IgD-negative memory B cell (primary cell): ENCODE results near the gene LCLAT1. TPM values are rescaled to one million over a fixed set of nuclear protein-coding genes. Genes with fewer than 3 reads are reported as not detected.
A peak's percentile ranks its signal among the peaks of the same experiment; 100 is the strongest.

Experiments used
- H3K27ac Mint-ChIP-seq, 3 donors: one replicate each; pipeline ENCODE4 v1.8.0; 2020 to 2022; ENCODE audit warnings: mild to moderate bottlenecking in 3 of 3, mixed read lengths in 3 of 3, moderate library complexity in 1 of 3
- H3K27me3 Mint-ChIP-seq: one replicate; pipeline ENCODE4 v1.8.0; 2021; ENCODE audit warnings: mixed read lengths
- H3K36me3 Mint-ChIP-seq: one replicate; pipeline ENCODE4 v1.8.0; 2020; ENCODE audit warnings: mild to moderate bottlenecking, mixed read lengths
- H3K4me1 Mint-ChIP-seq, 3 donors: one replicate each; pipeline ENCODE4 v1.8.0; 2020 to 2022; ENCODE audit warnings: mixed read lengths in 3 of 3, mild to moderate bottlenecking in 1 of 3
- H3K4me3 Mint-ChIP-seq, 4 donors: one replicate each; pipeline ENCODE4 v1.8.0; 2020 to 2022; ENCODE audit warnings: mild to moderate bottlenecking in 4 of 4, mixed read lengths in 4 of 4, moderate library complexity in 3 of 4
- H3K9me3 Mint-ChIP-seq, 3 donors: one replicate each; pipeline ENCODE4 v1.8.0; 2020 to 2021; ENCODE audit warnings: mixed read lengths in 3 of 3, mild to moderate bottlenecking in 1 of 3
- polyA plus RNA-seq: library from polyadenylated mRNA; unstranded; fragments of 300-500 nt; fragmentation: Illumina TruSeq; gene quantifications from one replicate; pipeline ENCODE4 v1.2.3, GENCODE V29; 2021

The LCLAT1 gene
- polyA plus RNA-seq, result 14.3 TPM

DNA sequence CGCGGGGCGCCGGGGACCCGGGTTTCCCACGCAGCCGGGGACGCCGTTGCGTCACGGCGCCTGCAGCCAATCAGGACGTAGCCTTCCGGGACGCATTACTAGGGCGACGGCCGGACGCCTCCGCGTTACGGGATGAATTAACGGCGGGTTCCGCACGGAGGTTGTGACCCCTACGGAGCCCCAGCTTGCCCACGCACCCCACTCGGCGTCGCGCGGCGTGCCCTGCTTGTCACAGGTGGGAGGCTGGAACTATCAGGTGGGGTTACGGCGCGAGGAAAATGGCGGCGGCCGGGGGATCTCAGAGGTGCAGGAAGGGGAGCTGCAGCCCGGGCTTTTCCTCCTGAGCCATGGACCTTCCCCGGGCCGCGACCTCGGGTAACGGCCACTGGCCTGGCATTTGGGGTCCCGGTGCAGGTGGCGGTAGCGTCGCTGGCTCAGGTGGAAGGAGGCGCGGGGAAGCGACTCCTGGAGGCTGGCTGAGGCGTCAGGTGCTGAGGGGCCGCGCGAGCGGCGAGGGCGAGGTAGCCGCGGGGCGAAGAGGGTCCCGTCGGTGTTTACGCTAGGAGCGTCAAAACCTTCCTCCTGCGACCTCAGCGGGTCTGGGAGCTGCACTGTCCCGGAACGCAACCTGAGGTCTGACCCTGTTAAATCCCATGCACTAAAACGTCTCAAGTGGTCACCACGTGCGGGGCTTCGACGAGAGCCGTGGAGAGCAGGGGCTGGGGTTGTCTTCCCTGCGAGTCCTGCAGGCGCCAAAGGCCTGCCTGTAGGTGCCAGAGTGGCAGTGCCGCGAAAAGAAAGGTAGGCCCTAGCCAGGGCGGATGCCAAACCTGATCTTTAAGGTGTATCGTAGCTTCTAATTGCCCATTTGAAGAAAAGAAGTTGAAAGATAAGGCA is at the start of gene LCLAT1:
Gene LCLAT1 (plus strand): TSS at position 98 of the 897 bp plus-strand sequence. CDS start 78,345 bp downstream, outside the sequence.
- Mint-ChIP-seq H3K4me1 (peaks cover 10 to 27% (median 23%) of the 10 kb centered on the region in 3 donors), H3K27me3 (no peaks in the 10 kb centered on the region), H3K27ac (peak within 1 kb of the TSS; percentile 74 to 96 (median 91)), H3K36me3 (no peaks in the 10 kb centered on the region), H3K4me3 (peak within 1 kb of the TSS; percentile 91 to 100 (median 98)), H3K9me3 (no peaks in the 10 kb centered on the region)

DNA sequence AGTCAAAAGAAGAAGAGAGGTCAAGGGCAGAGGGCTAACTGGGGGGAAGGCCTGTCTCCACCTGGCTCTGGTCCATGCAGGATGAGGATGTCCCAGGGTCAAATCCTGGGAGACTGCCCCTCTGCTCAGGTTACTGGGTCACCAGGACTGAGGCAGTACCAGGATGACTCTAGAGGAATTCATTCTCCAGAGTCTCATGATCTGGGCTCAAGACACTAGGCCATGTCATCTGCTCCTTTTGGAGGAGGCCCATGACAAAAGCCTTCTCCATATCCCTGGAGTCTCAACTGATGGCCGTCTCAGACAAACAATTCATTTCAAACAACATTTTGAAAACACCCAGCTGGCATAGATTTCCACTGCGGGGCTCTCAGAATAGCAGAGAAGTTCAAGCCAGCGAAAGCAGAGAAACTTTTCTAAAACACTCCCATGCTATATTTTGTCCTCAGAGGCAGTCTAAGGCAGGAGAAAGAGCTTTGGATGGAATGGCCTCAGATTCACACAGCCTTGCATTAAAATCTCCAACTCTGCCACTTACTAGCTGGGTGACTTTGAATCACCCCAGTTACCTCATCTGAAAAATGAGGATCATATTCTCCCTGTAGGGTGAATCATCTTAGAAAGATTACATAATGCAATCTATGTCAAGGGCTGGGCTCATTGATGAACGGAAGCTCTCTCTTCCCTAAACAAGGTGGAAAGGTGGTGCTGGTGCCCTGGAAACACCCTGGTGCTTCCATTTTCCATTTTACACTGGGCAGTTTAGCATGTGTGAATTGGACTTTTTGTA is 48.8 kb upstream of the LCLAT1 start:
- H3K9me3 Mint-ChIP-seq, result no peaks in the 10 kb centered on the region
- no peak overlapping the region for H3K27ac Mint-ChIP-seq
- peaks cover 0 to 1% (median 0%) of the 10 kb centered on the region in 3 donors for H3K4me1 Mint-ChIP-seq

DNA sequence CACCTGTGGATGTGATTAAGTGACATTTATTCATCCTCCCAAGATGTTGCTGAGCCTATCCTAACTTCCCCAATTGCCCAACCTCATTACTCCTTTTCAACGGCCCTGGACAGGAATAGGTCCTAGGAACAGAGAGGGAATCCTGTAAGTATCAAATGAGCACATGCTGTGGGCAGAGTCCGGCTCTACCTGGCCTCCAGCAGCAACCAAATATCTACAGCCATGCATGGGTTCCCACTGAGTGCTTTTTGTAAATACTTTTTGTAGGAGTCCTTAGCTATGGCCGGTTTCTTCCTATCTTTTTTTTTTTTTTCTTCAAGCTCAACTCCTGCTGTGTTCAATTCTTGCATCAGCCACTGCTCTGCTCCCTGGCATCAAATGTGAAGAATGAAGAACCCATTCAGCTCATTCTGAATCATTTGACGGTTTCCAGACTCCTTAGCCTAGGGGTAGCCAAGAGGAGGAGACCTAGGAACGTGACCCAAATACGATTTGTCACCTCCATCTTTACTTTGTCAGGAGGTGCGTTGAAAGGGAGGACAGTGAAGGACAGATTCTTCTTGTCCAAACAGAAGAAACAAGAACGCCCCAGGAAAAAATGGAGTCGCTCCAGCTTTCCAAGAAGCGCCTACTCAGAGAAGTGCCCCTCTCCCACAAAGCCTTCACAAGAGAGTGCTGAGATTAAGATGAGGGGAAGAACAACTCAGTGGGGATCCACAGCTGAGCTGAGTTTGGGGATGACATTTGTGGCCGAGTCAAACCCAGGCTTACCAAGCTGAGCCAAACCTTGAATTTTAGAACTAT is 46.7 kb upstream of the LCLAT1 start:
- Mint-ChIP-seq H3K27me3 (peaks cover 1% of the 10 kb centered on the region), H3K27ac (no peak overlapping the region), H3K36me3 (peaks cover 1% of the 10 kb centered on the region)

More for the DNA sequence above, 48.8 kb upstream of the LCLAT1 start:
- no peak overlapping the region for H3K4me3 Mint-ChIP-seq
- peaks cover 1% of the 10 kb centered on the region for H3K27me3 Mint-ChIP-seq
- H3K36me3 Mint-ChIP-seq, result peaks cover 1% of the 10 kb centered on the region

DNA sequence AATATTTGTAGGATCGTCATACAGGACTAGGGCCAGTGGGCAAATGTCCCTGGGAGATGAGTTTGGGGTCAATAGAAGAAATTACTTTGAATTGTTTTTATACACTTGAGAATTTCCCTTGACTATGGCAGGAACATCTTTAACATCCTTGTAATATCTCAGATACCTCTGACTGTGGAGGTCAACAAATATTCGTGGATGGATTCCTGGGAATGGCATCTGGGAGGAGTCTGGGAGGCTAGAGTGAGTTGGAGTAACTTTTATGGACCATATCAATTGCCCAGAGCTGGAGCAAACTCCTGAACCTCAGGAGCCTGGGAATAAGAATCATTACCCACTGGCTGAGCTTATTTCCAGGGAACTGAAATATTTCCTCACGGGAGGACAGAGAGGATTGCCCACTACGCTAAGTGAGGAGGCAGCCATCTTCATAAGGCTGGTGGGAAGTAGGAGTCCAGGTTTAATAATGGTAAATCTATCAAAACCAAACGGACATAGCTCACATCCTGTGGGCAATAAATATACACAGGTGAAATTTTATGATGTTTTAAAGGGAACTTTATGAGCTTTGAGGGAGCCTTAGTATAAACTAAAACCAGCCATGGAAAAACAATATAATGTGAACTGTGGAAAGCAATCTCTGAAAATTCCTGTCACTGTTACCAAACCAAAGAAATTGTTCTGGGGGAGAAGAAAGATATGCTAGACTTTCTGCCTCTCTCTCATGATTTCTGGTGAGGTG is 44.4 kb upstream of the LCLAT1 start:
- Mint-ChIP-seq H3K9me3 (no peaks in the 10 kb centered on the region), H3K27me3 (peaks cover 1% of the 10 kb centered on the region), H3K27ac (no peak overlapping the region), H3K4me3 (no peak overlapping the region), H3K36me3 (peaks cover 6% of the 10 kb centered on the region), H3K4me1 (peaks cover 0 to 3% (median 2%) of the 10 kb centered on the region in 3 donors)

More for the DNA sequence above, 46.7 kb upstream of the LCLAT1 start:
- peaks cover 0 to 3% (median 2%) of the 10 kb centered on the region in 3 donors for H3K4me1 Mint-ChIP-seq
- H3K9me3 Mint-ChIP-seq, result no peaks in the 10 kb centered on the region
- no peak overlapping the region for H3K4me3 Mint-ChIP-seq

DNA sequence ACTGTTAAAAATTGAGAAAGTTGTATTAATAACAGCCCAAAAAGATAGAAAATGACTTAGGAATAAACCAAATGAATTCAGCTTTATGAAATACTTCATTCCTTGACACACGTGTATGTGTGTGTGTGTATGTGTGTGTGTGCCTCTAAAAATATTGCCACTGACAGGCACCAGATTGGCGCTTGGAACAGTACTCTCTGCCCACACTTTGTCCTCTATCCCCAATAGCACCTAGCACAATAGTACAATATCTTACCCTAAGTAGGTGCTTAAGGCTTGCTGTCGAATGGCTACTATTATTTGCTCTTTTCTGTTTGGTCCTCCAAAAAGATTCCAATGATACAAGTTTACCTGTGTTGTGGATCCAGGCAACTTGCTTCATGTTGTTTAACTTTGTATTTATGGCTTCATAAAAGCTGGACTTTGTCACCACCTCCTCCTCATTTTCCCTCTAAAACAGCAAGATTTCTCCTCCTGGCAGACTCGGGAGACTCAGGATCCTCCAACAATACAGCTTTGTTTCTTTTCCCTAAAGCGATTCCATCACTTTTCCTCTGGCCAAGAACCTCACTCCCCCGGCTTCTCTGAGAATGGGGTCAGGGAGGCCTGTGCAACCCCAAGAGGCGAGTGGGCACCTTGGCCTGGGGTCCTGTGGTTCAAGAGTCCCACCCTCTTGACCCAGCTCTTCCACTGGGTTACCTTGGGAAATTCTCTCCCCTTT is 43.3 kb upstream of the LCLAT1 start:
- H3K27me3 Mint-ChIP-seq, result peaks cover 1% of the 10 kb centered on the region
- H3K4me3 Mint-ChIP-seq, result peak overlapping the region in 1 of 4 donors; percentile 35
- no peak overlapping the region for H3K27ac Mint-ChIP-seq
- peaks cover 0 to 3% (median 2%) of the 10 kb centered on the region in 3 donors for H3K4me1 Mint-ChIP-seq
- H3K36me3 Mint-ChIP-seq, result peaks cover 5% of the 10 kb centered on the region
- H3K9me3 Mint-ChIP-seq, result no peaks in the 10 kb centered on the region

DNA sequence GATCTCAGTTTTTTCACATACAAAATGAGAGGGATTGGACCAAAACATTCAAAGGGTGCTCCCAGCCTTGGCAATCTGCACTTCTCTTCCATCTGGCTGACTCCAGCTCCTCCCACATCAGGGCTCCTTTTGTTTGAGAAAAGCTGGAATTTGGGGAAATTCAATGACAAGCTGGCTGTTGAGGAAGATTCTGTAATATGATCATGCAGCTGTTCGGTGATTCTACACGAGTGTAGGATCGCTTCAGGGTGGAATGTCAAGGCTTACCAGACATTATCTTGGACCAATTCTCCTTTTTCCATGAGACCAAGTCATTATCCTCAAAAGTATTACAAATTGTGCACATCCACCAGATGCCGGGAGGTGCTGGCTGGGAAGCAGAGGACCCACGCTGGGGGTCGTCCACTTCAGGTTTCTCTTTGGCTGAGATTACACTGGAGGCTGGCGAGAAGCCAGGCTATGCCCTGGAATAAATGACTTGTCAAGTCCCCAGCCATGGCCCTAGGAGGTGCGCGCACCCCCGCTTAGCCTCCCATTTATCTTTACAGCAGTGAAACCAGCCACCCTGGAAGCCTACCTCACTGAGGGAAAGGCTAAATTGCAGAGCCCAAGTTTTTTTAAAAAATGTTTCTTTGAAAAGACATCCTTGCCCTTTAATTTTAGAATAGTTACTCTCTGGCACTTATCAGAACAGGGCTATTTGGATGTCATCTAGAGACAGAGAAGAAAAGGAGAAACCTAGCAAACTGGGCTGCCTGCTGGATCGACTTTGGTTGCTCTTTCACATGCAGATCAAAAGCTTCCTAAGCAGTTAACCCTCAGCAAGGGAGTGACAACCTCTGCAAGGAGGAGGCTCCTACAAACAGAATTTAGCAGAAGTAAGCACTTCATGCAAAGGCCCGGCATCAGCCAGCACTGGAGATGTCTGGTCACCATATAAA is 42.5 kb upstream of the LCLAT1 start:
- H3K4me3 Mint-ChIP-seq, result no peak overlapping the region
- no peak overlapping the region for H3K27ac Mint-ChIP-seq
- peaks cover 1% of the 10 kb centered on the region for H3K27me3 Mint-ChIP-seq
- peaks cover 5% of the 10 kb centered on the region for H3K36me3 Mint-ChIP-seq
- H3K4me1 Mint-ChIP-seq, result peaks cover 0 to 3% (median 2%) of the 10 kb centered on the region in 3 donors
- no peaks in the 10 kb centered on the region for H3K9me3 Mint-ChIP-seq

DNA sequence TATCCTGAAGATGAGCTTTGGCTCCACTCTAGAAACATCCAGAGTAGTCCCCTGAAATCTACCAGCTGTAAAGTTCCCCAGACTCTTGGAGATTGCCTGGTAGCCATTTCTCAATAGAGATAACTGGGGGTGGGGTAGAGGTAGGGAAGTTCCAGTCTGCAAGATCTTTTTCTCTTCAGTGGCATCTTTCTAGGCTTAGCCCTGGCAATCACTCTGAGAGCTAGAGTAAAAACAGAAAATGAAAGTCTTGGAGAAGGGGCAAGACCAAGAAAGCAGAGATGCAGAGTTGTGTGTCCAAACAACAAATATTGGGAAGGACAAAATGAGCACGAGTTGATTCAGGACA is 41.8 kb upstream of the LCLAT1 start:
- Mint-ChIP-seq H3K4me3 (no peak overlapping the region), H3K27ac (peak overlapping the region in 1 of 3 donors; percentile 24), H3K4me1 (peaks cover 0 to 3% (median 2%) of the 10 kb centered on the region in 3 donors)

DNA sequence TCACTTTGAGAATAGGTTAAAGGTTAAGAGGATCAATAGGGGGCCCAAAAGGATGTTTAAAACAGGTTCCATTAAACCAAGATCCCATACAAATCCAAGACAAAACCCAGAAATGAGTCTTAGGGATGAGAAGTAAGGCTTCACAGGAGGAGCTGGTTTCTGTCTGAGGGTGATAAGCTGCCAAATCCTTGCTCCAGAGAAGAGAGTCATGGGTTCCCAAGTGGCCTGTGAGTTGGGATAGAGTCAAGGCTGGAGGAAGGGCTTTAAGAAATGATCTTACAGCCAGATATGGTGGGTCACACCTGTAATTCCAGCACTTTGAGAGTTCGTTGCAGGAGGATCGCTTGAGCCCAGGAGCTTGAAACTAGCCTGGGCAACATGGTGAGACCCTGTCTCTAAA is 40.2 kb upstream of the LCLAT1 start:
- Mint-ChIP-seq H3K36me3 (peaks cover 5% of the 10 kb centered on the region), H3K4me1 (peaks cover 3 to 8% (median 4%) of the 10 kb centered on the region in 3 donors), H3K9me3 (no peaks in the 10 kb centered on the region), H3K27me3 (peaks cover under 1% of the 10 kb centered on the region), H3K27ac (no peak overlapping the region), H3K4me3 (no peak overlapping the region)

More for the DNA sequence above, 41.8 kb upstream of the LCLAT1 start:
- H3K27me3 Mint-ChIP-seq, result peaks cover 1% of the 10 kb centered on the region
- H3K36me3 Mint-ChIP-seq, result peaks cover 5% of the 10 kb centered on the region
- no peaks in the 10 kb centered on the region for H3K9me3 Mint-ChIP-seq

DNA sequence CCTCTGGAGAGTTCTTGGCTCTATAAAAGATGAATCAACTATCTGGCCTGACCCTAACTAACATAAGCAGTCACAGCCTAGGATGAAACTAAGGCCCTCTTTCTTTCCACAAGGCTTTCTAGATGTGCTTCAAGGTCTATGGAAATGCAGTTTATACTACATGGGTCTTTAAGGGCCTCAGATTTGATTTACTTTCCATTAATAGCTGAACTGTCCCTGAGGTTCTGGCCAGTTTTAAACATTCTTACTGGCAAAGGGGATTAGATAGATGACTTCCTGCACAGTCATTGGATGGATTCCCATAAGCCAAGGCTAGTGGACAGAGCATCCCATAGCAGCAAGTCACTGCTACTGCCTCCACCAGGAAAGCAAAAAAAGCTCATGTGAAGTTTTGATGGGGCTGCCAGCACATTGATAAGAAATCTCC is 38.1 kb upstream of the LCLAT1 start:
- no peaks in the 10 kb centered on the region for H3K27me3 Mint-ChIP-seq
- H3K27ac Mint-ChIP-seq, result peak overlapping the region in 1 of 3 donors; percentile 35
- peaks cover 2 to 7% (median 4%) of the 10 kb centered on the region in 3 donors for H3K4me1 Mint-ChIP-seq
- no peak overlapping the region for H3K4me3 Mint-ChIP-seq
- H3K9me3 Mint-ChIP-seq, result no peaks in the 10 kb centered on the region
- peaks cover 5% of the 10 kb centered on the region for H3K36me3 Mint-ChIP-seq

DNA sequence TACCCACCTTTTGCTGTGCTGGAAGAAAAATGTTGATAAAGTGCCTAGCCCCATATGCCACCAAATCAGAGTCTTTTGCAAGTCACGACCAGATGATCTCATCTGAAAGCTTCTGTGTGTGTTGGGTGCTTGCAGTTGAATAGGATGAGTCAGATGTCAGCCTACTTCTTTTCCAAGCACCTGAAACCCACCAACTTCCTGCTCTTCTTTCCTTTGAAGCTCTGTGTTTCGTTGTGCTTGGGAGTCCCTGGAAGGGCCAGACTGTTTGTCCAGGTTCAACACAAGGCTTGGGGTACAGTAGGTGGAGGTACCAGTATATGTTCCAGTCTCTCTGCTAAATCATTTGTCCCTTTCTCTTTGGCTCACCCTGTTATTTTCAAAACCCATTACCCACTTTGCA is 36.8 kb upstream of the LCLAT1 start:
- no peaks in the 10 kb centered on the region for H3K9me3 Mint-ChIP-seq
- no peak overlapping the region for H3K27ac Mint-ChIP-seq
- peaks cover 4 to 7% (median 4%) of the 10 kb centered on the region in 3 donors for H3K4me1 Mint-ChIP-seq
- no peaks in the 10 kb centered on the region for H3K27me3 Mint-ChIP-seq
- H3K36me3 Mint-ChIP-seq, result peaks cover 5% of the 10 kb centered on the region
- H3K4me3 Mint-ChIP-seq, result no peak overlapping the region

DNA sequence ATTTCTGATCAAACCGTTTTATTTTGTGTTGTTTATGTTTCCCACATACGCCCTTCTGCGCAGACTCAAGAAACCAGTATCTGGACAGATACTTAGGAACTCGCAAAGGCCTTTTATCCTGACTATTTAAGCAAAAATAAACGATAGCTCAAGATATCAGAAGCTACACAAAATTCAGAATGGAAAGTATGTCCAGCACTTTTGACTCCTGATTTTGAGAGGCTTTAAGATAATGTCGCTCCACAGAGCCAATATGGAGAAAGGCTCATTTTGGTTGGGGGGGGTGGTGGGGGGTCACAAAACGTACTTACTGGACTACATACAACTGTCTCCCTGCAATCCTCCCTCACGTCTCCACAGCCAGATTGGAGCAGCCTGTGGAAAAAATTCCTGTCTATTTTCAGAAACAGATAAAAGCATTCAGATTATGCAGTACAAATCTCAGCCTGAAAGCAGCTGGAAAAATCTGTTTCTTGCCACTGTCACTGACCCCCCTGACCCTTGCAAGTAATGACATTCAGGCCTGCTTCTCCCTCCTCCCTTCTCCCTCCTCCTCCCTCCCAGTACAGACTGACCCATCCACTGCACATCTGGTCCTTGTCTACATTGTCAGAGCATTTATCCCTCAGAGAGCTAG is 34.9 kb upstream of the LCLAT1 start:
- no peak overlapping the region for H3K27ac Mint-ChIP-seq
- no peaks in the 10 kb centered on the region for H3K27me3 Mint-ChIP-seq
- no peaks in the 10 kb centered on the region for H3K9me3 Mint-ChIP-seq
- peaks cover 4 to 5% (median 4%) of the 10 kb centered on the region in 3 donors for H3K4me1 Mint-ChIP-seq
- H3K36me3 Mint-ChIP-seq, result no peaks in the 10 kb centered on the region
- no peak overlapping the region for H3K4me3 Mint-ChIP-seq
